ENCODE results near the gene TNPO3. TPM values are rescaled to one million over a fixed set of nuclear protein-coding genes. Genes with fewer than 3 reads are reported as not detected.

Gene TNPO3
- polyA plus RNA-seq, 1 of the 3 experiments (the other 2 are of a cell fraction): 27.8 TPM

DNA sequence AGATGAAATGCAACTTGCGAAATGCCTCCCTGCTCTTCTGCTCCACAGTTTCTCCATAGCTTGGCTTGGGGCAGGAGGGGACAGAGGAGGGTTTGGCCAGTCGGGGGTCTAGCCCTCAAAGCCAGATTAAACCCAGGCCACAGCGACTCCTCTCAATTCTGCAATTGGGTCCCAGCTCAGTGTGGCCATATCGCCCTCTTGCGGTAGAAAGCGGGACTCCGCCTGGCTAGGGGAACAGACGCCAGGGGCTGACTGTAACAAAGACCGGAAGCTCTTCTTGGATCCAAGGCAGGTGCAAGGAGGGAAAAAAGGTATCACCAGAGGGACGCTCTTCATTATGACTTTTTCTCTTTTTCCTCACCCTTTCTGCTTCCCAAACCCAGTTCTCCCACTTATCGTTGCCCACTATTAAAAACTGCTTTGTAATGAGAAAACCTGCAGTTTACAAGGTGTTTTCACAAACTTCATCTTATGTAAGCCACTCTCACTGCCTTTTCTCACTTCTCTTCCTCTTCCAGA is 36.6 kb upstream of the TNPO3 start:
- H3K79me2 ChIP-seq (ENCODE audit: insufficient read depth): no peaks in the 10 kb centered on the region
- no peaks in the 10 kb centered on the region for H4K20me1 ChIP-seq (ENCODE audit: insufficient read depth)
- TF ChIP-seq RAD21 (IDR thresholded peaks at IDR 0.05; ENCODE audit: low read length) (peak; percentile 100), TEAD4 (IDR thresholded peaks at IDR 0.05; ENCODE audit: borderline replicate concordance, insufficient read depth) (no peak), MEF2A (IDR thresholded peaks at IDR 0.05; ENCODE audit: borderline replicate concordance, low read depth) (no peak), RFX5 (IDR thresholded peaks at IDR 0.05; ENCODE audit: low read length) (0 out of 2 replicates have a peak, but pooled peaks have one; percentile 14), SMC3 (IDR thresholded peaks at IDR 0.05; ENCODE audit: low read depth, low read length) (peak; percentile 88), CHD2 (IDR thresholded peaks at IDR 0.05; ENCODE audit: low read length, partially characterized antibody) (peak; percentile 56)
- TF ChIP-seq, protein P1, sequence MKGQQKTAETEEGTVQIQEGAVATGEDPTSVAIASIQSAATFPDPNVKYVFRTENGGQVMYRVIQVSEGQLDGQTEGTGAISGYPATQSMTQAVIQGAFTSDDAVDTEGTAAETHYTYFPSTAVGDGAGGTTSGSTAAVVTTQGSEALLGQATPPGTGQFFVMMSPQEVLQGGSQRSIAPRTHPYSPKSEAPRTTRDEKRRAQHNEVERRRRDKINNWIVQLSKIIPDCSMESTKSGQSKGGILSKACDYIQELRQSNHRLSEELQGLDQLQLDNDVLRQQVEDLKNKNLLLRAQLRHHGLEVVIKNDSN (IDR thresholded peaks at IDR 0.05; ENCODE audit: borderline replicate concordance, low read depth): no peak
- TF ChIP-seq, protein P2, sequence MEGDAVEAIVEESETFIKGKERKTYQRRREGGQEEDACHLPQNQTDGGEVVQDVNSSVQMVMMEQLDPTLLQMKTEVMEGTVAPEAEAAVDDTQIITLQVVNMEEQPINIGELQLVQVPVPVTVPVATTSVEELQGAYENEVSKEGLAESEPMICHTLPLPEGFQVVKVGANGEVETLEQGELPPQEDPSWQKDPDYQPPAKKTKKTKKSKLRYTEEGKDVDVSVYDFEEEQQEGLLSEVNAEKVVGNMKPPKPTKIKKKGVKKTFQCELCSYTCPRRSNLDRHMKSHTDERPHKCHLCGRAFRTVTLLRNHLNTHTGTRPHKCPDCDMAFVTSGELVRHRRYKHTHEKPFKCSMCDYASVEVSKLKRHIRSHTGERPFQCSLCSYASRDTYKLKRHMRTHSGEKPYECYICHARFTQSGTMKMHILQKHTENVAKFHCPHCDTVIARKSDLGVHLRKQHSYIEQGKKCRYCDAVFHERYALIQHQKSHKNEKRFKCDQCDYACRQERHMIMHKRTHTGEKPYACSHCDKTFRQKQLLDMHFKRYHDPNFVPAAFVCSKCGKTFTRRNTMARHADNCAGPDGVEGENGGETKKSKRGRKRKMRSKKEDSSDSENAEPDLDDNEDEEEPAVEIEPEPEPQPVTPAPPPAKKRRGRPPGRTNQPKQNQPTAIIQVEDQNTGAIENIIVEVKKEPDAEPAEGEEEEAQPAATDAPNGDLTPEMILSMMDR (IDR thresholded peaks at IDR 0.05): peak; percentile 100
- TF ChIP-seq, protein P3, sequence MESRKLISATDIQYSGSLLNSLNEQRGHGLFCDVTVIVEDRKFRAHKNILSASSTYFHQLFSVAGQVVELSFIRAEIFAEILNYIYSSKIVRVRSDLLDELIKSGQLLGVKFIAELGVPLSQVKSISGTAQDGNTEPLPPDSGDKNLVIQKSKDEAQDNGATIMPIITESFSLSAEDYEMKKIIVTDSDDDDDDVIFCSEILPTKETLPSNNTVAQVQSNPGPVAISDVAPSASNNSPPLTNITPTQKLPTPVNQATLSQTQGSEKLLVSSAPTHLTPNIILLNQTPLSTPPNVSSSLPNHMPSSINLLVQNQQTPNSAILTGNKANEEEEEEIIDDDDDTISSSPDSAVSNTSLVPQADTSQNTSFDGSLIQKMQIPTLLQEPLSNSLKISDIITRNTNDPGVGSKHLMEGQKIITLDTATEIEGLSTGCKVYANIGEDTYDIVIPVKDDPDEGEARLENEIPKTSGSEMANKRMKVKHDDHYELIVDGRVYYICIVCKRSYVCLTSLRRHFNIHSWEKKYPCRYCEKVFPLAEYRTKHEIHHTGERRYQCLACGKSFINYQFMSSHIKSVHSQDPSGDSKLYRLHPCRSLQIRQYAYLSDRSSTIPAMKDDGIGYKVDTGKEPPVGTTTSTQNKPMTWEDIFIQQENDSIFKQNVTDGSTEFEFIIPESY (IDR thresholded peaks at IDR 0.05; ENCODE audit: borderline replicate concordance, low read depth): no peak
- ChIA-PET POLR2A (interaction anchor here (1.0 kb wide), 1 partner anchor 36 kb away, joined by 4 read pairs; the partner anchor contains the start of gene TNPO3), CTCF (interaction anchor here (0.6 to 7.7 kb wide), 108 partner anchors 9 to 1039 kb away, joined by 3 to 137 read pairs (median 5); partner anchors contain the start of genes ATP6V1F, KCP, TNPO3 and TSPAN33)
- 7% methylated on average over 11 of the region's 11 CpGs for WGBS (ENCODE audit: low lambda C conversion rate)
- no peak overlapping the region for H3K9ac ChIP-seq
- peak; percentile 91 for DNase-seq
- H3K36me3 ChIP-seq (replicated peaks in 1 of 2; ENCODE audit: control insufficient read depth in 1 of 2, insufficient read depth in 2 of 2, low read length in 1 of 2): no peaks in the 10 kb centered on the region
- no peak overlapping the region for H3K4me2 ChIP-seq
- H3K9me2 ChIP-seq: no peaks in the 10 kb centered on the region
- no peaks in the 10 kb centered on the region; a peak in 1 of 4 replicates for H3K4me1 ChIP-seq (ENCODE audit: control insufficient read depth in 1 of 2, insufficient read depth in 2 of 2, low read depth in 1 of 2, low read length in 1 of 2)
- no peaks in the 10 kb centered on the region for H3F3A ChIP-seq (replicated peaks; ENCODE audit: insufficient read depth)
- no peaks in the 10 kb centered on the region; the same call in 1 of the 2 replicates for H3K27me3 ChIP-seq (ENCODE audit: insufficient read depth)
- H3K27ac ChIP-seq (ENCODE audit: low read depth in 2 of 2, low read length in 1 of 2): no peak overlapping the region
- no peak overlapping the region for H2AFZ ChIP-seq (ENCODE audit: low read depth)
- H3K4me3 ChIP-seq (ENCODE audit: low read depth in 2 of 2, low read length in 1 of 2): peak overlapping the region in 1 of 2 experiments; percentile 14; a peak in 1 of 4 replicates
- no peaks in the 10 kb centered on the region for H3K9me3 ChIP-seq

DNA sequence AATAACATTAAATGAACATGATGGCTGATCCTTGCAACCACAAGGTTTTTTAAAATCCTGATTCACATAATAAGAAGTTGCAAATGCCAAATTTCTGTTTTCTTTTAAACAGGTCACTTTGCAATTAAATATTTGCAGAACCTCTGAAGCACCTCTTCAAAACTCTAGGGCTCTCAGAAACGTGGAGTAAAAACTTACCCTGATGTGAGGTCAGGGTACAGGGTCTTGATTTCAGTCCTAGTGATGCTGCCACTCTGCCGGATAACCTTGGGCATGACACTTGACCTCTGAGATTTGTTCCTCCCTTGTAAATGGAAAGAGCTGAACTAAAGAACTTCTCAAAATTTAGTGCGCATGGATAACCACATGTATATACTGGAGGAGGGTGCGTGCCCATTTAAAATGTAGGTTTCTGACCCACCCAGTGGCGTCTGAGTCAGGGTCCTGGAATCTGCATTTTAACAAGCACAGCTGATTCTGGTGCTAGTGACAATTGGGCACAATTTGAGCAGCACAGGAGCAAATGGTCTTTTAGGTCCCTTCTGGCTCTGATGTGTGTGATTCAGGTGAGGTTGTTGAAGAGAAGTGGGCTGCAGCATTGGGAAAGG is 35.5 kb upstream of the TNPO3 start:
- Histone ChIP-seq H4K20me1 (ENCODE audit: insufficient read depth) (no peaks in the 10 kb centered on the region), H2AFZ (ENCODE audit: low read depth) (no peak overlapping the region), H3F3A (replicated peaks; ENCODE audit: insufficient read depth) (no peaks in the 10 kb centered on the region), H3K4me2 (no peak overlapping the region), H3K36me3 (replicated peaks in 1 of 2; ENCODE audit: control insufficient read depth in 1 of 2, insufficient read depth in 2 of 2, low read length in 1 of 2) (no peaks in the 10 kb centered on the region), H3K9ac (no peak overlapping the region), H3K79me2 (ENCODE audit: insufficient read depth) (no peaks in the 10 kb centered on the region), H3K9me3 (no peaks in the 10 kb centered on the region), H3K9me2 (no peaks in the 10 kb centered on the region), H3K27me3 (ENCODE audit: insufficient read depth) (no peaks in the 10 kb centered on the region; the same call in 1 of the 2 replicates), H3K27ac (ENCODE audit: low read depth in 2 of 2, low read length in 1 of 2) (no peak overlapping the region), H3K4me1 (ENCODE audit: control insufficient read depth in 1 of 2, insufficient read depth in 2 of 2, low read depth in 1 of 2, low read length in 1 of 2) (no peaks in the 10 kb centered on the region; a peak in 1 of 4 replicates), H3K4me3 (ENCODE audit: low read depth in 2 of 2, low read length in 1 of 2) (no peak overlapping the region)
- WGBS (ENCODE audit: low lambda C conversion rate): 60% methylated on average over 5 of the region's 5 CpGs
- CTCF ChIA-PET: interaction anchor here (0.7 to 7.7 kb wide), 41 partner anchors 9 to 387 kb away, joined by 3 to 137 read pairs (median 10); partner anchors contain the start of gene KCP
- POLR2A ChIA-PET: interaction anchor here (0.8 to 1.1 kb wide), 2 partner anchors 9 to 36 kb away, joined by 3 read pairs; no protein-coding TSS in a partner anchor
- DNase-seq: no peak
- TF ChIP-seq TCF12 (IDR thresholded peaks at IDR 0.05): no peak
- no peak for TF ChIP-seq CHD2 (IDR thresholded peaks at IDR 0.05; ENCODE audit: low read length, partially characterized antibody)
- TF ChIP-seq, protein P4, sequence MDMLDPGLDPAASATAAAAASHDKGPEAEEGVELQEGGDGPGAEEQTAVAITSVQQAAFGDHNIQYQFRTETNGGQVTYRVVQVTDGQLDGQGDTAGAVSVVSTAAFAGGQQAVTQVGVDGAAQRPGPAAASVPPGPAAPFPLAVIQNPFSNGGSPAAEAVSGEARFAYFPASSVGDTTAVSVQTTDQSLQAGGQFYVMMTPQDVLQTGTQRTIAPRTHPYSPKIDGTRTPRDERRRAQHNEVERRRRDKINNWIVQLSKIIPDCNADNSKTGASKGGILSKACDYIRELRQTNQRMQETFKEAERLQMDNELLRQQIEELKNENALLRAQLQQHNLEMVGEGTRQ (IDR thresholded peaks at IDR 0.05; ENCODE audit: borderline replicate concordance, low read depth, low read length): no peak
- TF ChIP-seq, protein P5, sequence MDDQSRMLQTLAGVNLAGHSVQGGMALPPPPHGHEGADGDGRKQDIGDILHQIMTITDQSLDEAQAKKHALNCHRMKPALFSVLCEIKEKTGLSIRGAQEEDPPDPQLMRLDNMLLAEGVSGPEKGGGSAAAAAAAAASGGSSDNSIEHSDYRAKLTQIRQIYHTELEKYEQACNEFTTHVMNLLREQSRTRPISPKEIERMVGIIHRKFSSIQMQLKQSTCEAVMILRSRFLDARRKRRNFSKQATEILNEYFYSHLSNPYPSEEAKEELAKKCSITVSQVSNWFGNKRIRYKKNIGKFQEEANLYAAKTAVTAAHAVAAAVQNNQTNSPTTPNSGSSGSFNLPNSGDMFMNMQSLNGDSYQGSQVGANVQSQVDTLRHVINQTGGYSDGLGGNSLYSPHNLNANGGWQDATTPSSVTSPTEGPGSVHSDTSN (IDR thresholded peaks at IDR 0.05): no peak
- TF ChIP-seq POLR2AphosphoS5 (IDR thresholded peaks at IDR 0.05; ENCODE audit: low read depth, low read length): no peak
- no peak for TF ChIP-seq NRF1 (IDR thresholded peaks at IDR 0.05; ENCODE audit: low read depth, low read length)
- no peak for TF ChIP-seq YY1 (IDR thresholded peaks at IDR 0.05; ENCODE audit: low read depth)

Data from SK-N-SH (cell line).